Liver (tissue), 3 donors: ENCODE measurements around the gene BTBD1.

ENCODE experiments used
- CTCF ChIP-seq: fragments of 150-350 bp; IDR thresholded peaks from 2 replicates; pipeline ENCODE4 v1.5.1; 2017; ENCODE audit warnings: improper control_type of control experiment, low read depth, low read length; ENCODE audit not compliant: missing input control
- FOXA1 ChIP-seq: IDR thresholded peaks from 2 replicates; pipeline ENCODE4 v1.6.1; 2016; ENCODE audit warnings: antibody characterized with exemption
- GABPA ChIP-seq, 2 donors: IDR thresholded peaks in 1 of 2; conservative IDR thresholded peaks in 1 of 2; 2 replicates each; pipeline ENCODE4 v1.6.1; 2016; ENCODE audit warnings: antibody characterized with exemption in 2 of 2, mild to moderate bottlenecking in 1 of 2, moderate library complexity in 1 of 2
- JUND ChIP-seq, 2 donors: IDR thresholded peaks; 2 replicates each; pipeline ENCODE4 v1.6.1; 2016; ENCODE audit warnings: antibody characterized with exemption in 2 of 2
- MAX ChIP-seq: IDR thresholded peaks from 2 replicates; pipeline ENCODE4 v1.6.1; 2016; ENCODE audit warnings: antibody characterized with exemption
- NR2F2 ChIP-seq: IDR thresholded peaks from 2 replicates; pipeline ENCODE4 v1.6.1; 2016; ENCODE audit warnings: antibody characterized with exemption
- RAD21 ChIP-seq, 2 donors: IDR thresholded peaks; 2 replicates each; pipeline ENCODE4 v1.6.1; 2016; ENCODE audit warnings: antibody characterized with exemption in 2 of 2, mild to moderate bottlenecking in 2 of 2
- REST ChIP-seq: IDR thresholded peaks from 2 replicates; pipeline ENCODE4 v1.6.1; 2016; ENCODE audit warnings: antibody characterized with exemption, mild to moderate bottlenecking
- SP1 ChIP-seq: IDR thresholded peaks from 2 replicates; pipeline ENCODE4 v1.6.1; 2018; ENCODE audit warnings: antibody characterized with exemption, mild to moderate bottlenecking
- TAF1 ChIP-seq: conservative IDR thresholded peaks from 2 replicates; pipeline ENCODE4 v1.6.1; 2016; ENCODE audit warnings: antibody characterized with exemption, mild to moderate bottlenecking
- YY1 ChIP-seq: IDR thresholded peaks from 2 replicates; pipeline ENCODE4 v1.6.1; 2016; ENCODE audit warnings: antibody characterized with exemption, mild to moderate bottlenecking
- ZBTB33 ChIP-seq: IDR thresholded peaks from 2 replicates; pipeline ENCODE4 v1.6.1; 2016; ENCODE audit warnings: antibody characterized with exemption
- donor health status: healthy.
- donor health status: healthy.

- no peak for TF ChIP-seq MAX
- TF ChIP-seq GABPA (IDR thresholded peaks at IDR 0.05 in 1 of 2, conservative IDR thresholded peaks at IDR 0.05 in 1 of 2): no peak
- no peak for TF ChIP-seq CTCF
- TF ChIP-seq ZBTB33: no peak
- no peak for TF ChIP-seq YY1
- no peak for TF ChIP-seq REST
- TF ChIP-seq TAF1: no peak
- no peak for TF ChIP-seq RAD21 (IDR thresholded peaks at IDR 0.05)
- TF ChIP-seq SP1: no peak
- no peak for TF ChIP-seq NR2F2
- no peak for TF ChIP-seq JUND (IDR thresholded peaks at IDR 0.05)
- TF ChIP-seq FOXA1: no peak
Measured at GRCh38 chr15:83081256-83082014, 14.4 kb upstream of the BTBD1 start.
